ENCODE data around the gene MALRD1. TPM values are rescaled to one million over a fixed set of nuclear protein-coding genes. Genes with fewer than 3 reads are reported as not detected.

Gene MALRD1
- total and polyA plus RNA-seq, 2 experiments from 2014 or later, result 0.49 to 0.57 TPM

DNA sequence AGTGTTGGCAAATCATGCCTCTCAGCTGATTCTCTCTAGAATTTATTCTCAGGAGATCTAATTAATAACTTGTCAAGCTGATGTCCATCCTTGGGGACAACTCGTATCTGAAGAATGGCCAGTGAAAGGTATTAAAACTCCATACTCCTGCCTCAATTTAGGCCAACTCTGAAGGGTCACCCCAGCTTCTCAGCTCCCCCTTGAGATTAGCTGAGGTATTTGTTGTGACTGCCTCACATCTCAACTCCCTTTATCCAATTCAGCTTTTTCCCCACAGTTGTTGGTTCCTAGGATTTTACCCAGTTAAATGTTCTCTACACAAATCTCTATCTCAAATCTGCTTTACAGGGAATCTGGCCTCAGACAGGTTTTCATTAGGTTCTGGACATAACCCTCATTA, 182.4 kb downstream of the MALRD1 start:
- H3K27ac ChIP-seq, result no peak overlapping the region
- TF ChIP-seq CTCF (IDR thresholded peaks at IDR 0.05; ENCODE audit: low read depth, low read length), result no peak
- DNase-seq (ENCODE audit: low read depth in 1 of 2, low spot score in 1 of 2), result no peak

GRCh38 chr10:19245889-19246752, 197.5 kb downstream of the MALRD1 start:
- H3K4me1 ChIP-seq (ENCODE audit: low read depth), result no peaks in the 10 kb centered on the region
- TF ChIP-seq CTCF (IDR thresholded peaks at IDR 0.05; ENCODE audit: low read depth, low read length), result no peak

More for the DNA sequence above, 182.4 kb downstream of the MALRD1 start:
- H3K36me3 ChIP-seq, result no peaks in the 10 kb centered on the region
- H3K27me3 ChIP-seq, result no peaks in the 10 kb centered on the region
- no peaks in the 10 kb centered on the region for H3K4me1 ChIP-seq (ENCODE audit: low read depth)
- H3K9me3 ChIP-seq (ENCODE audit: low read depth), result no peaks in the 10 kb centered on the region
- no peak overlapping the region for H3K4me3 ChIP-seq

DNA sequence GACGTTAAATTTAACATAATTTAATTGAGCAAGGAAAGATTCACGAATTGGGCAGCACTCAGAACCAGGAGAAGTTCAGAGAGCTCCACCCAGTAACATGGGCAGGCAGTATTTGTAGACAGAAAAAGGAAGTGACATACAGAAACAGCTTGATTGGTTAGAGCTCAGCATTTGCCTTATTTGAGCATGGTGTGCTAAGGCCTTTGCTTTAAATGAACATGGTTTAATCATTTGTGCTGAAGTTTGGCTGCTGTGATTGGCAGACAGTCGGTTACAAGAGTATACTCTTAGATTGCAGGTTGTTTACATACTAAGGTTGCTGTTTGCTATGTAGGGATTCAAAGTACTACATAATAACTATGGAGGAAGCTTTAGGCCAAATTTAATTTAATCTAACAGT, 199.2 kb downstream of the MALRD1 start:
- Histone ChIP-seq H3K9me3 (ENCODE audit: low read depth) (no peaks in the 10 kb centered on the region), H3K36me3 (no peaks in the 10 kb centered on the region), H3K4me3 (no peak overlapping the region), H3K27me3 (no peaks in the 10 kb centered on the region), H3K27ac (no peak overlapping the region), H3K4me1 (ENCODE audit: low read depth) (no peaks in the 10 kb centered on the region)
- TF ChIP-seq CTCF (IDR thresholded peaks at IDR 0.05; ENCODE audit: low read depth, low read length), result no peak
- DNase-seq (ENCODE audit: low read depth in 1 of 2, low spot score in 1 of 2), result no peak

More at GRCh38 chr10:19245889-19246752, 197.5 kb downstream of the MALRD1 start:
- Histone ChIP-seq H3K4me3 (no peak overlapping the region), H3K27ac (no peak overlapping the region), H3K27me3 (no peaks in the 10 kb centered on the region), H3K36me3 (no peaks in the 10 kb centered on the region), H3K9me3 (ENCODE audit: low read depth) (no peaks in the 10 kb centered on the region)
- peak in 1 of 2 donors; percentile 26 for DNase-seq (ENCODE audit: low read depth in 1 of 2, low spot score in 1 of 2)

GRCh38 chr10:19250546-19250945, 201.9 kb downstream of the MALRD1 start:
- no peak overlapping the region for H3K4me3 ChIP-seq
- TF ChIP-seq CTCF (IDR thresholded peaks at IDR 0.05; ENCODE audit: low read depth, low read length), result no peak
- no peaks in the 10 kb centered on the region for H3K9me3 ChIP-seq (ENCODE audit: low read depth)
- no peaks in the 10 kb centered on the region for H3K36me3 ChIP-seq
- no peaks in the 10 kb centered on the region for H3K4me1 ChIP-seq (ENCODE audit: low read depth)
- H3K27ac ChIP-seq, result no peak overlapping the region
- DNase-seq (ENCODE audit: low read depth in 1 of 2, low spot score in 1 of 2), result peak in 1 of 2 donors; percentile 22
- no peaks in the 10 kb centered on the region for H3K27me3 ChIP-seq

DNA sequence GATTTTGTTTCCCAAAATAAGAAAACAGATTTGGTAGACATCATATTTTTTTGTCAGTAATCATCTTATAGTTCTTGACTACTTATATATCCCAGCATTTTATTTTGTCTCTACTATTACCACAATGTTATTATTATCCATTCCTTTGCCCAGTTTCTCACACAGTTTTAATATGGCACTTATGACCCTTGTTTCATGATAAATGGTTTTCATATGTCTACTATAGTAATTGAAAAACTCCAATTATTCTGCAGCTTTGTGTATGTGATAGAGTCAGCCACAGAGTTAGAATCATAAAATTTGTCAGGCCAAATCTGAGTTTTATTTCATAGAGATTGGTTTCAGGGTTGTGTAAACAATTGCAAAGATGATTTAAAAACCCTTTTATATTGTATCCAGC, 203.9 kb downstream of the MALRD1 start:
- H3K27ac ChIP-seq, result no peak overlapping the region
- no peaks in the 10 kb centered on the region for H3K27me3 ChIP-seq
- no peak overlapping the region for H3K4me3 ChIP-seq
- no peaks in the 10 kb centered on the region for H3K4me1 ChIP-seq (ENCODE audit: low read depth)
- no peak for TF ChIP-seq CTCF (IDR thresholded peaks at IDR 0.05; ENCODE audit: low read depth, low read length)
- no peaks in the 10 kb centered on the region for H3K36me3 ChIP-seq
- no peak for DNase-seq (ENCODE audit: low read depth in 1 of 2, low spot score in 1 of 2)
- no peaks in the 10 kb centered on the region for H3K9me3 ChIP-seq (ENCODE audit: low read depth)
